Pancreas (tissue), 10 donors: ENCODE results near the gene NCK2. TPM values are rescaled to one million over a fixed set of nuclear protein-coding genes. Genes with fewer than 3 reads are reported as not detected.

Experiments
- ATAC-seq, 4 donors: fragments of 200-7000 bp; cut with Tn5 transposase; one replicate each; pipeline versions ENCODE4 v1.8.0 to v1.9.1; 2020; ENCODE audit warnings: mild to moderate bottlenecking in 4 of 4, moderate library complexity in 4 of 4
- DNase-seq, 6 donors: peaks; one replicate each; pipeline ENCODE4 v3.0.0-alpha.2; 2020
- FAIRE-seq: peaks from 2 replicates; lab custom pipeline; 2012; peaks lifted over from hg19 to GRCh38; lab: Jason Lieb, UNC
- H3K27ac ChIP-seq, 4 donors: fragments of 200-600 bp; sonication (generic); 1 replicate in 3 of 4; 2 replicates in 1 of 4; pipeline versions ENCODE4 v1.5.0 to v1.8.0; 2020
- H3K27me3 ChIP-seq, 4 donors: fragments of 200-600 bp; one replicate each; pipeline ENCODE4 v1.8.0; 2021
- H3K36me3 ChIP-seq, 3 donors: fragments of 200-600 bp; sonication (generic) in 1 of 3; one replicate each; pipeline versions ENCODE4 v1.5.0 to v1.8.0; 2020 to 2021
- H3K4me1 ChIP-seq, 3 donors: fragments of 200-600 bp; one replicate each; pipeline ENCODE4 v1.8.0; 2021
- H3K4me3 ChIP-seq, 4 donors: fragments of 200-600 bp; sonication (generic) in 2 of 4; one replicate each; pipeline versions ENCODE4 v1.5.0 to v1.8.0; 2020 to 2021
- H3K9me3 ChIP-seq, 4 donors: fragments of 200-600 bp; one replicate each; pipeline ENCODE4 v1.8.0; 2021
- WGBS, 2 donors: extraction: QIAGEN DNeasy Blood & Tissue Kit; methylation state at CpG; one replicate each; pipeline ENCODE4 v1.1.7; 2013; 5-methylcytosine and 5-hydroxymethylcytosine counted together
- intact Hi-C, 3 donors: fragments of 100-400 bp; cut with DNase I; formaldehyde crosslinking; loops; one replicate each; pipeline versions ENCODE4 v1.11.1 to v1.14.2; 2022
- polyA plus RNA-seq, 2 donors: library from polyadenylated mRNA; stranded (reverse); fragments of 200-250 nt; gene quantifications; one replicate each; pipeline ENCODE4 v1.2.3, GENCODE V29; 2013
- total RNA-seq, 6 donors: library from RNA; stranded (reverse); fragmentation: NEBNext Ultra II Directional in 4 of 6; extraction: Animal tissue kit (Norgen Biotek cat#: 25700) in 4 of 6; gene quantifications; one replicate each; pipeline versions ENCODE4 v1.2.1 to v1.2.4, GENCODE V29; 2021 to 2023
- TF ChIP-seq, protein P1 (sequence below), 4 donors: fragments of 200-600 bp; sonication (generic) in 3 of 4; IDR thresholded peaks; one replicate each; pipeline versions ENCODE4 v1.5.0 to v1.8.0; 2021; ENCODE audit warnings: antibody characterized with exemption in 4 of 4
- donor health status: healthy with polysubstance abuse.
- donor health status: DM: no; HTN: no; CAD: no; lungs with moderate emphysema.
- donor health status: DM: no; HTN: no; CAD: no.
- donor health status: control.
- donor health status: control.
- donor health status: Bipolar disorder and iron deficiency.
- donor health status: DM: yes; HTN: yes; CAD: no.
- donor health status: DM: no; HTN: no; CAD: no.
- donor health status: DM: no; HTN: no; CAD: no.
- donor health status: DM: yes; HTN: yes; CAD: no.

Gene NCK2
- total and polyA plus RNA-seq, 8 donors = 28.4 to 57.6 (median 31.2) TPM

DNA sequence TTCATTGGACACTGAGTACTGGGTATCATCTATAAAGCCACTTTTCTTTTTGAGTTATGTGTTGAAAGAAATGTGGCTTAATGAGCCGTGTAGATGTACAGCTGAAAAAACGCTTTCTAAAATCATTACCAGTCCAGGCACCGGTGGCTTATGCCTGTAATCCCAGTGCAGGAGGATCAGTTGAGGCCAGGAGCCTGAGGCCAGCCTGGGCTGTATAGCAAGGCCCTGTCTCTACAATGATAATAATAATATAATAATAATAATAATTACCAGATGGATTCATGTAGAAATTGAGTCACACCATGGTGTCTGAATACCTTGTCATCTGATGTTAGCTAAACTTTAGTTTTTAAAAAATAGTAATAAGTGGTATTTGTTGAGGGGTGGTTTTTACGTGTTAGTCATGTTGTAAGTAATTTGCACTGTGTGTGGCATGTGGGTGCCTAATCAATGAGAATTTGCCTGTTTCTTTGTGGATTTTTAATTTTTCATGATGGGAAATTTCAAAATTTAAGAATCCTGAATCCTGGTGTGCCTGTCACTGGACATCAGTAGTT lies 30.1 kb downstream of the NCK2 start:
- Histone ChIP-seq H3K9me3 (no peaks in the 10 kb centered on the region), H3K4me3 (no peak overlapping the region), H3K36me3 (no peaks in the 10 kb centered on the region), H3K4me1 (peaks cover 0 to 12% (median 6%) of the 10 kb centered on the region in 3 donors), H3K27me3 (no peaks in the 10 kb centered on the region), H3K27ac (peak overlapping the region in 1 of 4 donors; percentile 14)
- TF ChIP-seq, protein P1, sequence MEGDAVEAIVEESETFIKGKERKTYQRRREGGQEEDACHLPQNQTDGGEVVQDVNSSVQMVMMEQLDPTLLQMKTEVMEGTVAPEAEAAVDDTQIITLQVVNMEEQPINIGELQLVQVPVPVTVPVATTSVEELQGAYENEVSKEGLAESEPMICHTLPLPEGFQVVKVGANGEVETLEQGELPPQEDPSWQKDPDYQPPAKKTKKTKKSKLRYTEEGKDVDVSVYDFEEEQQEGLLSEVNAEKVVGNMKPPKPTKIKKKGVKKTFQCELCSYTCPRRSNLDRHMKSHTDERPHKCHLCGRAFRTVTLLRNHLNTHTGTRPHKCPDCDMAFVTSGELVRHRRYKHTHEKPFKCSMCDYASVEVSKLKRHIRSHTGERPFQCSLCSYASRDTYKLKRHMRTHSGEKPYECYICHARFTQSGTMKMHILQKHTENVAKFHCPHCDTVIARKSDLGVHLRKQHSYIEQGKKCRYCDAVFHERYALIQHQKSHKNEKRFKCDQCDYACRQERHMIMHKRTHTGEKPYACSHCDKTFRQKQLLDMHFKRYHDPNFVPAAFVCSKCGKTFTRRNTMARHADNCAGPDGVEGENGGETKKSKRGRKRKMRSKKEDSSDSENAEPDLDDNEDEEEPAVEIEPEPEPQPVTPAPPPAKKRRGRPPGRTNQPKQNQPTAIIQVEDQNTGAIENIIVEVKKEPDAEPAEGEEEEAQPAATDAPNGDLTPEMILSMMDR (IDR thresholded peaks at IDR 0.05) = no peak
- 61 to 68% methylated on average over 4 of the region's 4 CpGs for WGBS, 2 donors
- DNase-seq (no peak), FAIRE-seq (no peak), ATAC-seq (no peak)
- intact Hi-C loops = no loop called here

DNA sequence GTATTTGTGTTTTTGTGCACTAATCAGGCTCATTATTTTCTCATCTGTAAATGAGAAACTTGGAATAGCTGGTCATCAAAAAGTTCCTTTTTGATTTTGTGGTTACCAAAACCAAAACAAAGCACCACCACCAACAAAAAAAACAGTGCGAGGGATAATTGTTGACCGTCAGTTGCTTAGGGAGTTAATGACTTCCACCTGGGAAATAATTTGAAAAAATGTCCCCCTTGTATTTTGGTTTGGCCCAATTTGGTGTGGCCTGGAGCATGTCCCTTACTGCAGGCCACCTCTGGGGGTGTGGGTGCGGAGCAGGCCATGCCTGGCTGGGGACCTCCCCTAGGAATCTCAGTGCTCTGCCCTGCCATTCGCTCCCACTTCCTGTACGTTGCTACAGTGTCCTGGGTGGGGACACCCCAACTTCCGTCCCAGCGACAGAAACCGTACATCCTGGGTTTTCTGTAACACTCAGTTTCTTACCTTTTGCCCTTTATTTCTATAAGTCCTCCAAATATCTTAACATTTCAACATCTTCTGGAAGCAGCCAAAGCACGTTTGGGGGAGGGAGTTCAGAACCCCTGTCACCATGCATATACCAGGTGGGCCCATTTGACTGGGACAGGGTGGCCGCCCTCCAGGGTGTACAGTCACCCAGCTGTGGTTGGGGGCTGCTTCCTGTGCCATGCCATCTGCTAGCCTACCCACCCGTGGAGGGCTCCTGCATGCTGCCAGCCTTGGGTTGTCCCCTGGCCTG lies 31.3 kb downstream of the NCK2 start:
- H3K36me3 ChIP-seq = no peaks in the 10 kb centered on the region
- no peaks in the 10 kb centered on the region for H3K27me3 ChIP-seq
- FAIRE-seq (no peak), ATAC-seq (peak in 1 of 4 donors; percentile 39), DNase-seq (no peak)
- TF ChIP-seq, protein P1 (IDR thresholded peaks at IDR 0.05) = no peak
- H3K4me1 ChIP-seq = peaks cover 0 to 12% (median 6%) of the 10 kb centered on the region in 3 donors
- no peak overlapping the region for H3K4me3 ChIP-seq
- intact Hi-C loops = no loop called here
- 73 to 78% methylated on average over 11 of the region's 11 CpGs for WGBS, 2 donors
- no peaks in the 10 kb centered on the region for H3K9me3 ChIP-seq
- peak overlapping the region in 3 of 4 donors; percentile 1 to 45 (median 42) for H3K27ac ChIP-seq

DNA sequence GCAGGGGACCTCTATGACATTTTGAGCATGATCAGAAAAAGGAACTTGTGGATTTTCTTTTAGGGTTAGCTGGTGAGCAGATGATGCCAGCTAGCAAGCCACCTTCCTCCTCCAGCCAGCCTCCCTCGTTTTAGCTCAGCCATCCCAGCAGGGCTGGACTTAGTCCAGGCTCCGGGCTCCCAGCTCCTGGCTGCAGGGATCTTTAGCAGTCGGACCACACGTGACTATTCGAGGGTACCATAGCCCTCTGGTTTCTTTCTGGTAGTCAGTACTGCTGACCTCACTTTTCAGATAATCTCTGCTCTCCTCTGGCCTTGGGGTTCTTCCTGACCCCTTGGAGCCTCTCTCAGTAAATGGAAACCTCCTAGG lies 31.8 kb downstream of the NCK2 start:
- Histone ChIP-seq H3K9me3 (no peaks in the 10 kb centered on the region), H3K4me3 (no peak overlapping the region), H3K36me3 (no peaks in the 10 kb centered on the region), H3K27me3 (no peaks in the 10 kb centered on the region), H3K4me1 (peaks cover 0 to 12% (median 6%) of the 10 kb centered on the region in 3 donors), H3K27ac (peak overlapping the region in 2 of 4 donors; percentile 1 to 4)
- no peak for FAIRE-seq
- no peak for DNase-seq
- TF ChIP-seq, protein P1 (IDR thresholded peaks at IDR 0.05) = no peak
- peak in 1 of 4 donors; percentile 21 for ATAC-seq
- intact Hi-C loops = no loop called here
- 57 to 72% methylated on average over 5 of the region's 5 CpGs for WGBS, 2 donors

- DNase-seq = no peak
- no peak for FAIRE-seq
- H3K4me1 ChIP-seq = peaks cover 0 to 12% (median 6%) of the 10 kb centered on the region in 3 donors
- peak overlapping the region in 2 of 4 donors; percentile 1 to 4 for H3K27ac ChIP-seq
- intact Hi-C loops = no loop called here
- no peaks in the 10 kb centered on the region for H3K36me3 ChIP-seq
- no peaks in the 10 kb centered on the region for H3K27me3 ChIP-seq
- no peak overlapping the region for H3K4me3 ChIP-seq
- no peaks in the 10 kb centered on the region for H3K9me3 ChIP-seq
- no peak for ATAC-seq
- TF ChIP-seq, protein P1 (IDR thresholded peaks at IDR 0.05) = no peak
- 63 to 81% methylated on average over 13 of the region's 13 CpGs for WGBS, 2 donors
These were observed 32.3 kb downstream of the NCK2 start for GRCh38 chr2:105777031-105777482.
